GM19035 (cell line): Measurements from ENCODE around the gene SIPA1L2.
"Not testable (repeated sequence)": the region's sequence is repeated elsewhere in the genome, so short reads cannot be mapped to it uniquely, and the experiment has no call there.

ENCODE experiments used
- ATAC-seq: cut with Tn5 transposase; IDR thresholded peaks from one replicate; pipeline ENCODE4 v1.9.1; 2021; ENCODE audit not compliant: unreplicated experiment

The SIPA1L2 gene

DNA sequence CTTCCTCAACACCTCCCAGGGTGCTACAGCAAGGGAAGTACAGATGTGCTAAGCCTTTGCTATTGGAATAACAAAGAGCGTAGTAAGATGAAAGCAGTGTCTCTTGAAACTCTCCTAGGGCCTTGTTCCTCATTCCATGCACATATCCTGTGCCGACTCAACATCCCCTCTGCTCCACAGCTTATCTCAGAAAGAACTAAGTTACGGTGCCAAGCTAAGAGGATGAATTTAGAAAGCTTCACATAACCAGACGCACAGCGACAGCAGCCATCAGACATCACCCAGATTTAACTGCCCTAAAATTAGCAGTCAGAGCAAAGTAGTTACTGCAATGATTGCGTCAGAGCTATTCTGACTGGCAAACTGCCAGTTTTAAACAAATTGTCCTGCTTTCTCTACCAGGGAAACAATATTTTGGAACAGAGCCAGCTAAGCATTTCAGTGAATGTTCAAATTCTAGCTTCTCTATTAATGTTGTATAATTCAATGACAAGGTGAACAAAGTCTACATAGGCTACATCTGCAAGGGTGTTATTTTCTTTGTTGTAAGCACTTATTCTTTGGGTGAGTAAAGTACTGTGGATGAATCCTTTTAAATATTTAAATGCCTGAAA lies 9.5 kb downstream of the SIPA1L2 start:
- ATAC-seq, result no peak

DNA sequence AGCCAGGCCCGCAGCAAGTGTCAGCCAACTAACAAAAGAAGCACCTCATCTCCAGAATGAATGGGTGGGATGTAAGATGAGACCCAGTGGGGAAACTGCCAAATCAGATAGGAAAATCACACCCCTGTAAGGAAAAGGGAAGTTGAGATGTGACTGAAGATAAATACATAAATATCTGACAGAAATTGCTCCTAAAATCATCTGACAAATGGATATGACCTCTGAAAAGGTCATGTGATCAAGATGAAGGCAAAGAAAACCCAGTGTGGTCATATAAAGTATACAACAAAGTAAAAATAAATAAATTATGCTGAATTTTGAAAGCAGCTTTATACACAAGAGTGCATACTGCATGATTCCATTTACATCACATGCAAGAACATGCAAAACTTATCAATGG lies 12.7 kb downstream of the SIPA1L2 start:
- no peak for ATAC-seq

DNA sequence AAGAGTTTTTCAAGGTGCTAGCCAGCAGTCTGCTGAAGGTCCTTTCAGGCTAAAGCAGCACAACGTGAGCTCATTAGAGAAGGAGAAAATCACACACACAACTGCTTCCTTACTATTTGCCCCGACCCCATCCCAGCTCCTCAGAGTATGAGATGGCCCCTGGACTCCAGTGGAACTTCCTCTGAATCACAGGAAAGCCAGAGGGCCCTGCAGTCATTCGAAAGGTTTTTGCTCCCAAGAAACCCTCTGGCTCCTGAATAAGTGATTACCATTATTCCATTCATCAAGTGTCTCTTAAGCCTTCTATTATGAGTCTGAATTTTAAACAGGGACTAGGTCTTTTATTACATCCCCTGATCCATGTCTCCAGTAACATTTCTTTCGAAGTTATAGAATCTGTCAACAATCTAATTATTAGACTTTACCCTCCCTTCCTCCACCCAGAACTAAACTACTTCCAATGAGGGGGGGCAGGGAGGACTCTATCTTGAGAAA lies 14.6 kb downstream of the SIPA1L2 start:
- ATAC-seq, result no peak

DNA sequence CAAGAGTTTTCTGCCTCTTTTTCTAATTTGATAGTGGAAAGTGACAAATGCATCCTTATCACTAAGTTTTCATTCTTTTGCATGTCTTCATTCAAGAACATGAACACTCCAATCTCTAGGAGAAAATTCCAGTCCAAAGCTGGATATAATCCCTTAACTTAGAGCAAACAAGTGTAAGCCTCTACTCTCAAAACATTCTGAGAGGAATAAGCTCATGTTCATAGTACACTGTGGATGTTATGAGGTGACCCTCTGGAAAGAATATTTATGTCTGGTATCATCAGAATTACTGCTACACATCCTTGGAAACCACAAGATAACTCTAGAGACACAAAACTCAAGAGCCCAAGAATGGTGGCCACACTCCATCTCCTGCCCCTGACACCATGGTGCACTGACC lies 15.1 kb downstream of the SIPA1L2 start:
- no peak for ATAC-seq

DNA sequence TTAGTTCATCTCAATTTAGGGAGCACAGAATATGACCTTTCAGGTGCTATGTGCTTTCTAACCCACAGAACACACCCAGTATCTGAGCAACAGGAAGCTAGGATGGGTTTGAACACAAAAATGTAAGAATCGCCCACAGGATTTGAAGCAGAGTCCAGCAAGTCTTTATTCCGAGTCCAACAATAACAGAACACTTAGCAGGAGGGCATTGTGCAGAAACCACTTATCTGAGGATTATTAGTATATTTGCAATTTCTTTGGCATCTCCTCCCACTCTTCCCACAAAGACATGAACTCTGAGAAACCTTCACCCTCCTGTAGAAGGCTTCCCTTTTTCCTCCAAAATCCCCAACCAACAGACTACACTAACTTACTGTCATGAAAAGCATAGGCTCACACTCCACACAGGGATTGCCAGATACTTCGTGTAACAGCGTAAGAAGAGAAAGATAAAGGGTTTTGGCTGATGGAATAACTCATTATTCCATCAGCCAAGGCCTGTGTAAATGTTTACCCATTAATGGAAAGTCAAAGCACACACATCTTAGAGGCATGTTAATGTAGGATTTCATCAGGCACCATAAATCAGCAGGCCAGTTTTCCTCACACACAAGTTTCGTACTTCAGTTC lies 16.1 kb downstream of the SIPA1L2 start:
- no peak for ATAC-seq

DNA sequence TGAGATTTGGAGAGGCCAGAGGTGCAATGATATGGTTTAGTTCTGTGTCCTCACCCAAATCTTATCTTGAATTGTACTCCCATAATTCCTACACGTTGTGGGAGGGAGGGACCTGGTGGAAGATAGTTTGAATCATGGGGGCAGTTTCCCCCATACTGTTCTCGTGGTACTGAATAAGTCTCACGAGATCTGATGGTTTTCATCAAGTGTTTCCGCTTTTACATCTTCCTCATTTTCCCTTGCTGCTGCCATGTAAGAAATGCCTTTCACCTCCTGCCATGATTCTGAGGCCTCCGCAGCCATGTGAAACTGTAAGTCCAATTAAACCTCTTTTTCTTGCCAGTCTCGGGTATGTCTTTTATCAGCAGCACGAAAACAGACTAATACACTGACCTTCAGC lies 17.1 kb downstream of the SIPA1L2 start:
- ATAC-seq, result not testable (repeated sequence)

DNA sequence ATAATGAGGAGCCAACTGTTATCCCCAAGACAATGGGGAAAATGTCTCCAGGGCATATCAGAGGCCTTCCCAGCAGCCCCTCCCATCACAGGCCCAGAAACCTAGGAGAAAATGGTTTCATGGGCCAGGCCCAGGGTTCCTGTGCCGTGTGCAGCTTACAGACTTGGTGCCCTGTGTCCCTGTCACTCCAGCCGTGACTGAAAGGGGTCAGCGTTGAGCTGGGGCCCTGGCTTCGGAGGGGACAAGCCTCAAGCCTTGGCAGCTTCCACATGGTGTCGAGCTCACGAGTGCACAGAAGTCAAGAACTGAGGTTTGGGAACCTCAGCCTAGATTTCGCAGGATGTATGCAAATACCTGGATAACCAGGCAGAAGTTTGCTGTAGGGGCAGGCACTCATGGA lies 18.1 kb downstream of the SIPA1L2 start:
- no peak for ATAC-seq

DNA sequence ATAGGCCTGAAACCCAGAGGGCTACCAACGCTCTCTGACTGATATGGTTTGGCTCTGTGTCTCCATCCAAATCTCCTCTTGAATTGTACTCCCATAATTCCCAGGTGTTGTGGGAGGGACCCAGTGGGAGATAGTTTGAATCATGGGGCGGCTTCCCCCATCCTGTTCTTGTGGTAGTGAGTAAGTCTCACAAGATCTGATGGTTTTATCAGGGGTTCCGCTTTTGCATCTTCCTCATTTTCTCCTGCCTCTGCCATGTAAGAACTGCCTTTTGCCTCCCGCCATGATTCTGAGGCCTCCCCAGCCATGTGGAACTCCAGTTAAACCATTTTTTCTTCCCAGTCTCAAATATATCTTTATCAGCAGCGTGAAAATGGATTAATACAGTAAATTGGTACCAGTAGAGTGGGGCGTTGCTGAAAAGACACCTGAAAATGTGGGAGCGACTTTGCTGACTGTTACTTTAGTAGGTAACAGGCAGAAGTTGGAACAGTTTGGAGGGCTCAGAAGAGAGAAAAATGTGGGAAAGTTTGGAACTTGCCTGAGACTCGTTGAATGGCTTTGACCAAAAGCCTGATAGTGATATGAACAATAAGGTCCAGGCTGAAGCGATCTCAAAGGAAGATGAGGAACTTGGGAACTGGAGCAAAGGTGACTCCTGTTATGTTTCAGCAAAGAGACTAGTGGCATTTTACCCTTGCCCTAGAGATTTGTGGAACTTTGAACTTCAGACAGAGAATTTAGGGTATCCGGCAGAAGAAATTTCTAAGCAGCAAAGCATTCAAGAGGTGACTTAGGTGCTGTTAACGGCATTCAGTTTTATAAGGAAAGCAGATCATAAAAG lies 18.8 kb downstream of the SIPA1L2 start:
- not testable (repeated sequence) for ATAC-seq

DNA sequence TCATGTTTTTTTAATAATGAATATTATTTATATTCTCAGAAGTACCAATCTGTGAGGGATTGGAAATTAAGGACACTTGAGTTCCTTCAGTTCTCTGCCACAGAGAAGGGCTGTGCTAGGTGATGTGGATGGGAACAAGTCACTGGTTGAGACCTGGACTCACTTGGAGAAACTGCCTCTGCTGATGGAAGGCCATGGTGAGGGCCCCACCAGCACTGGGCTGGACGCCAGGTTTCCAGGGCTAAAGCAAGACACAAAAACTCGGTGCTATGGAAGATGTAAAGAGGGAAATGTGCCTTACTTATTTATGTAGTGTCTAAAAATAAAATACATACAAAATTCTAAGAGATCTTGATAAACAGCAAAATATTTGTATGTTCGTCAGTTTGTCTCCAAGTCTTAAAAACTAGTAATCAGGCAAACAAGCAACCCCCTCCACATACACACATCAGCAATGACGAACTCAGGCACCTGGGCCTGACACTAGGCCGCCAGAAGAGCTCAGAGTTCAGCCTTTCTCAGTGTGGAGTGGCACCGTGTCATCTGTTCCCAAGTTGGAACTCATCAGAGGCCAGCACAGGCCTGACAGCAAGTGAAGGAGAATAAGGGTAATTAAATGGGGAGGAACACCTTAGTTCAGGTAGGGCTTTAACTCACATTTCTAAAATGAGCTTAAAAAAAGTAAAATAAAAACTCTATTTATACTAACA lies 19.6 kb downstream of the SIPA1L2 start:
- no peak for ATAC-seq

DNA sequence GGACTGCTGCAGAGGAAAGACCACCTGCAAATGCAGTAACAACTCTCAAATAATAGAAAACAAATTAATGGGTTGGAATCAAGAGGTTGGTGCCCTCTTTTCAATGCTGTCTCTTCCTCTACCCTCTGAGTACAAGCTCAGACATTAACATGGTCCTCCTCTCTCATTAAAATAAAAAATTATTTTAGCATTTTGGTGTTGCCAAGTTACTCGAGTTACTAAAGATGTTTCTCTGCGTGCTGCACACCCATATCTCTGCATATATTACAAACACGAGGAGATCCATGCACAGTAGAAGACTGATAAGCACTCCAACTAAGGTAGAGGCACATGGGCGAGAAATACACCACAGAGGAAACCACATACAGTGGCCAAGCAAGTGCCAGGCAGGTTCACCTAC lies 21.5 kb downstream of the SIPA1L2 start:
- ATAC-seq, result no peak

DNA sequence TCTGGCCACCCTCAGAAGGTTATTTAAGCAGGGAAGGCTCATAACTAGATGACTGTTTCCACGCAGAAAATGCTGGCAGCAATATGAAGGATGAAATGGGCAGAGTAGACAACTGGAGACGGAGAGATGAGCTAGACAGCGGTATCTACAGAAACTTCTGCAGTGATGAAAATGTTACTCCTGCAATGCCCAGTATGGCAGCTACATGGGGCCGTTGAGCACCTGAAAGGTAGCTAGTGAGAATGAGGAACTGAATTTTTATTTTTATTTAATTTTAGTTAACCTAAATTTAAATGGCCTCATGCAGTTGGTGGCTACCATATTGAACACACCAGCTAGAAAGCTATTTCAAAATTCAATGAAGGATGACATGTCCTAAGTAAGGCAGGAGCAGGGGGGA lies 27.3 kb downstream of the SIPA1L2 start:
- no peak for ATAC-seq

DNA sequence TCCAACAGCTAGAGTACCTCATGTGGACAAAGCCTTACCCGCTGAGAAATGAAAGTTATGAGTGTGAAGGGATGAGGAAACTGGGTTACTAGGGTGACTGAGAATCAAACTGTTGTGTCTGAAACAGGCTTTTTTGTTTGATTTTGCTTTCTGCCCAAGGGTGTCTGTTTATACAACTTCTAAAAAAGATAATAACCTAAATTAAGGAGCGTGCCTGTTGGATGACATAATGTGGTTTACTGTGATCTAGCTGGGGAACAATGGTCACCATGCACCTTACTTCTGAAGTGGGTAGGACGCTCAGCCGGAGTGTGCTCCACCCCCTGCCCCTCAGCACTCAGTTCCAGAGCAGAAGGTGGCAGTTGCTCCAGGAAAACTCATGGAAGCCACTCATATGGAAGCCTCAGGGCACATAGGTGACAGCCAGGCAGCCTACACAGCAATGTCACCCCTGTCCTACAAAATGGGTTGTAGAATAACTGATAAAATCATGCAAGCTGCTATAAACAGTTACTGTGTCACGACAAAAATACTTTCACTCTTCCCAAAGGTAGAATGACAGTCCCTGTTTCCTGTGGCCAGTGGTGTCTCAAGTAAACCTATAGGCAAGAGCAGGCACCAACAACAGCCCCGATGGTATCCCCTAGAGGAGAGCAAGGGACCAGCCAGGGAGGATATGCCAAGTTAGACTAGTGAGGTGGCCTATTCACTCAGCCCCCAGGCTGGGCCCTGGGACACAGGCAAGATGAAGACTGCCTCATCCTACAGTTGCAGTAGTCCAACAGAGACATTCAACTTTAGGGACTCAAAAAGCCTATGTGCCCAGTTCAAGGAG lies 29.3 kb downstream of the SIPA1L2 start:
- no peak for ATAC-seq

DNA sequence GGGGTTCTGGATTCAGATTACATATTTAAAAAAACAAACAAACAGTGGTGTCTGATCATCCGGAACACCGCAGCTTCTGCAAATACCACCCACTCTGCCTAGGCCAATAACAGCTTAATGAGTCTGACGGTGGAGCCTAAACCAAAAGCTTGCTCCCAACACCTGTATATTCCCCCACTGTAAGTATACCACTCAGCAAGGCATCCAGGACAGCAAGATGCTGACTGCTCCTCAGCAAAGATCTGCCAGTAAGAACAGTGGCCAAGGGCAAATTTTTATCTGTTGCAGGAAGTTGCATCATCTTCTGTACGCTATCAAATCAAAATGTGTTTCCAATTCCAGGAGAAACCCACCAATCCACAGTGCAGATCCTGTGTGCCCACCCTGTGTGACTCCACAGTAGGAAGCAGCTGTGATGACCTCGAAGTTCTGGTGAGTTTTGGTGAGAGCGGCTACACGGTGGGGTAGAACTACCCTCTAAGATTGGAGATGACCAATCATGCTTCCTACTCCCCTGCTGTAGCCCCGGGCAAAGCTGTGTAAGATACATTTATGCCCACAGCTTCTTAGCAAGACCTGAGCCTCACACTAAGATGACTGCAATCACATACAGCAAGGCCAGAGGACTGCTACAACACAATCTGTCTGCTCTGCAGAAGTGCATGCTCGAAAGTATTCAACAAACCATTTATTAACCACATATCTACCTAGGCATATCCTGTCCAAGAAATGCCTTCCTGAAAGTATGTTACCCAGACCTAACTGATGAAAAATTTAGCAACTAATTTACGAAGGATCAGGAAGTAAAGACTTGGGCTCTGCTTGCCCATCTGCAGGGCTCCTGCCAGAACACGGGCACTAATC lies 30.5 kb downstream of the SIPA1L2 start:
- no peak for ATAC-seq

DNA sequence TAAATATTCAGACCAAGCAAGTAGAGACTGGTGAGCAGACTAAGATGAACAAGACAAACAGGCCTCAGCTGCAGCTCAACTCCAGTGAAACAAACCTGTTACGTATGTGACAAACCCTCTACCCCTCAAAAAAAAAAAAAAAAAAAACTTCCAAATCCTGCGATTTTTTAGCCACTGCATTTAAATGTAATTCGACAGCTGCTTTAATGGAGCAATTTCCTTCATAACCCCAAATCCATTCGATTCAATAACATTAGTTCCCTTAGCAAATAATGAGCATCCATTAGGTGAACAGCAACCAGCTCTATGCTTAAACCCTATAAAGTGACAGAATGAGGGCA lies 31.1 kb downstream of the SIPA1L2 start:
- ATAC-seq, result no peak

DNA sequence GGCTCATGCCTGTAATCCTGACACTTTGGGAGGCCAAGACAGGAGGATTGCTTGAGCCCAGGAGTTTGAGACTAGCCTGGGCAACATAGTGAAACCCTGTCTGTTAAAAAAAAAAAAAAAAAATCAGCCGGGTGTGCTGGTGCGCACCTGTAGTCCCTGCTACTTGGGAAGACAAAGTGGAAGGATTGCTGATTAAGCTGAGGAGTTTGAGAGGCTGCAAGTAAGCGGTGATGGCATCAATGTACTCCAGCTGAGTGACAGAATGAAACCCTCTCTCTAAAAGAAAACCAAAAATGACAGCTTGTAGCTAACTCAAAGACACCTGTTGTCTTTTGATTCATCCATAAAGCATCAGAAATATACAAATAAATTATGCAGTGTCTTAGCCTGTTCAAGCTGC lies 31.8 kb downstream of the SIPA1L2 start:
- no peak for ATAC-seq

DNA sequence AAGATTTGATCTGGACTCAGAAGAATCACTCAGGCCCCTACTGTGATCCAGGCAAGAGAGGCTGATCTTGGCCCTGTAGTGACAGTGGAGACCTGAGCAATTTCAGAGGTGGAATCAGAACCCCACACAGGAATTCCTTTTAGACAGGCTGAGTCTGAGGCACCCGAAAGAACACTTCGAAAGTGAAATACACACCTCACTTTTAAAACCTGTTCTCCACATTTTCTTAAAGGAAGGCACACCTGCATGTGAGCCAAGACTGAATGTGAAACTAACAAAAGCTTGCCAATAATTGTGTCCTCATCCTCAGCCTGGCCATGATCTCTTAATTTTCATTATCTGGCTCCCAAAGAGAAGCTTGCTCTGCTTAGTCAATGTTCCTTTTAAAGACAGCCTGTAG lies 32.2 kb downstream of the SIPA1L2 start:
- ATAC-seq, result no peak

DNA sequence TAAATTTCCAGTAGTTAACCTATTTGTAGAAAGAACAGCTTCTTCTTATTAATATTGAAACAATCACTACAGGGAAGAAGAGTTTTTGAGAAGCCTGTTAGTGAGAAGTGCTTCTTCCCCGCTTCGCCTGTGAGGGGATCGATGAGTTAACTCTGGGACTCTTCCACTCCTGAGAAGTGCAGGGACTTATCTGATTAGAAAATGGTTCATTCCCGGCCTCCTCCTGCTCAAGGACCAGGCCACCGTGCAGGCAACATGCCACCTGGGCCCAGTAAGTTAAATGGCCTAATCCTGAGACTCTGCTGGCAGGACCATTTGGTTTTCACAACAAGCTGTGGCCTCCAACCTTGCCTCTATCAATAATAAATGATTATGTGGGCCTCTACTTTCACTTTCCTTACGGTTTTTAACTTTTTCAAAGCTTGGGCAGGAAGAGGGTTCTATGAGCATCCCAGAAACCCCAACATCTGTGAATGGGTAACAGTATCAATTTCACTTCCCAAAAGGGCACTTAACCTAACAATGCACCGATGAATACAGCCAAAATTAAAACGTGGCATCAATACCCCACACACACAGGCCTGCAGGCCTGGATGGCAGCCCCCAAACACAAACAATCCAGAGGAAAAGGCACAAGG lies 33.1 kb downstream of the SIPA1L2 start:
- no peak for ATAC-seq

DNA sequence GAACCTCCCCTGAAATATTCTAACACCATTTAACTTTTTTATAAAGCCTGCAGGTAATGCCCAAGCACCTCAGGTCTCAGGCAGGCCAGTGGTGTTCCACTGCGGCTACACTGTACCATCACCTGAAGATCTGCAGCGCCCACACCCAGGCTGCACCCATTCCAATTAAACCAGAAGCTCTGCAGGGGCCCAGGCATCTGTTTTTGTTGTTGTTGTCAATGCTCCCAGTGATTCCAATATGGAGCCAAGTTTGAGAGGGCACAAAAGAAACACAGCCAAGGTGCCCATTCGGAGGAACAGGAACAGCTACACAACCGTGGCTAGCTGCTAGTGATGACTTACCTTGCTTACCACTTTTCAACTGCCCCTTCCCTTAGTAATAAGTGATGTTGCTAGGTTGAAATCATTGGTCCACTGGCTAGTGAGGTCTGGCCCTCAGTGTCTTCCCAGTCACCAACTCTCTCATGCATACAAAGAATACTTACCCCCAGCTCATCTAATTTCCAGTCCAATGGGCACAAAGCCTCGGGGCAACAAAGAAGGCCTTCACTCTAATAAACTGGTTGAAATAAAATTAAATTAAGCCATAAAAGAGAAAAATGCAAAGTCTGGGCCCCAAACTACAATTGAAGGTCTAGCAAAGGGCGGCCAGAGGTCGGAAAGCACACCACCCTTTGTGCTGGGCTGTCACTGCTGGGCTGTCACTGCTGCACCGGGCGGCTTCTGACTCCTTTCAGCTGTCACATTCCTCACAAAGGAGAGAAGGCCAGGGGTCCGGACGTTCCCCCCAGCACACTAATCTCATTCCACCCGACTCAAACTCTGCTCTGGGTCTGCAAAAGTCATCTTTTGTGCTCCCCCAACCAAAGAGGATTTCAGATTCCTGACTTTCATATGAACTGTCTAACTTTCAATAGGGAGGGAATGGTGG lies 34.9 kb downstream of the SIPA1L2 start:
- no peak for ATAC-seq
